Measurements from ENCODE around the gene ACR. TPM values are rescaled to one million over a fixed set of nuclear protein-coding genes. Genes with fewer than 3 reads are reported as not detected.
A peak's percentile ranks its signal among the peaks of the same experiment; 100 is the strongest.
"Not testable (repeated sequence)": the region's sequence is repeated elsewhere in the genome, so short reads cannot be mapped to it uniquely, and the experiment has no call there.

The ACR gene
- total RNA-seq, 2 experiments from 2014 or later = not detected

DNA sequence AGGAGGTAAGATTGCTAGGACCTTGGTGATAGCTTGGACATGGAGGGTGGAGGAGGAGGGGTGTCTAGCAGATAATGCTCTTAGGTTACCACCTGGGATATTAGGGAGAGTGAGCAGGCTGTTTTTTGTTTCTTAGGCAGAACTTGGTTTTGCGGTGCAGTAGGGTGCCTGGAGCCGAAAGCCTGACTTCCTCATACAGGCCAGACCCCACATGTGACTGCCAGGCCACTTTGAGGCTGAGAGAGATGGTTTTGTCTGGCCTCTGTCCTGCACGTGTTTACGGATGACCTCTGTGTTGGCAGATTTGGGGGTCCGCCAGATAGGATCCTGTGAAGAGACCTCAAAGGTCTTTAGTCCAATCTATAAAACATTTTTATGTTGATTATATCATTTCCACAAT, 47.3 kb downstream of the ACR start:
- H3K27me3 Mint-ChIP-seq; H3K4me3 Mint-ChIP-seq; intact Hi-C loops (cut with micrococcal nuclease); DNase-seq; H3K4me1 Mint-ChIP-seq (ENCODE audit: low read depth); ATAC-seq; POLR2A ChIA-PET; CTCF ChIA-PET; H3K9me3 Mint-ChIP-seq; H3K27ac Mint-ChIP-seq; H3K36me3 Mint-ChIP-seq (ENCODE audit: low read depth): not testable (repeated sequence)

- H3K36me3 Mint-ChIP-seq (ENCODE audit: low read depth); H3K4me3 Mint-ChIP-seq; CTCF ChIA-PET; H3K27ac Mint-ChIP-seq; POLR2A ChIA-PET; H3K9me3 Mint-ChIP-seq; H3K27me3 Mint-ChIP-seq; ATAC-seq; H3K4me1 Mint-ChIP-seq (ENCODE audit: low read depth); intact Hi-C loops (cut with micrococcal nuclease): not testable (repeated sequence)
- DNase-seq = peak; percentile 26
Observed at GRCh38 chr22:50786936-50787335, 48.9 kb downstream of the ACR start.

Other genes starting within 250 kb of the ACR start
- 10 to 100 TPM; 48.0 to 48.8 TPM for gene LMF2, start 230.5 kb upstream of the ACR start, total RNA-seq
- 100 to 1,000 TPM; 121 to 126 TPM for gene NCAPH2, start 230.0 kb upstream of the ACR start, total RNA-seq
- gene SCO2, start 212.6 kb upstream of the ACR start, total RNA-seq = 1 to 10 TPM in 1 of 2 experiments, not detected in 1; 2.7 TPM
- 10 to 100 TPM; 24.2 to 24.7 TPM for gene TYMP, start 208.2 kb upstream of the ACR start, total RNA-seq
- gene KLHDC7B, start 192.3 kb upstream of the ACR start, total RNA-seq = 1 to 10 TPM; 5.8 to 6.8 TPM
- not detected for gene SYCE3, start 175.3 kb upstream of the ACR start, total RNA-seq
- gene CPT1B, start 159.8 kb upstream of the ACR start, total RNA-seq = 10 to 100 TPM; 42.9 to 43.7 TPM
- gene CHKB, start 155.4 kb upstream of the ACR start, total RNA-seq = 10 to 100 TPM; 55.6 to 60.3 TPM
- under 1 TPM; 0.11 TPM for gene MAPK8IP2, start 137.4 kb upstream of the ACR start, total RNA-seq
- gene ARSA, start 110.1 kb upstream of the ACR start, total RNA-seq = 10 to 100 TPM; 11.6 to 11.8 TPM
- gene SHANK3, start 65.4 kb upstream of the ACR start, total RNA-seq = under 1 TPM; 0.16 to 0.22 TPM
- 10 to 100 TPM; 19.2 to 22.5 TPM for gene RABL2B, start 45.4 kb downstream of the ACR start, total RNA-seq

Data from activated CD8-positive, alpha-beta T cell treated with anti-CD3 and anti-CD28 coated beads for 36 hours (primary cell).